Activated T-helper 1 cell treated with Interleukin-2 at 50 U/mL for 16 hours (primary cell): Measurements from ENCODE around the gene KREMEN1.

ENCODE experiments used
- DNase-seq: peaks from one replicate; pipeline ENCODE4 v3.0.0-alpha.2; 2020; ENCODE audit warnings: low read depth

The KREMEN1 gene

DNA sequence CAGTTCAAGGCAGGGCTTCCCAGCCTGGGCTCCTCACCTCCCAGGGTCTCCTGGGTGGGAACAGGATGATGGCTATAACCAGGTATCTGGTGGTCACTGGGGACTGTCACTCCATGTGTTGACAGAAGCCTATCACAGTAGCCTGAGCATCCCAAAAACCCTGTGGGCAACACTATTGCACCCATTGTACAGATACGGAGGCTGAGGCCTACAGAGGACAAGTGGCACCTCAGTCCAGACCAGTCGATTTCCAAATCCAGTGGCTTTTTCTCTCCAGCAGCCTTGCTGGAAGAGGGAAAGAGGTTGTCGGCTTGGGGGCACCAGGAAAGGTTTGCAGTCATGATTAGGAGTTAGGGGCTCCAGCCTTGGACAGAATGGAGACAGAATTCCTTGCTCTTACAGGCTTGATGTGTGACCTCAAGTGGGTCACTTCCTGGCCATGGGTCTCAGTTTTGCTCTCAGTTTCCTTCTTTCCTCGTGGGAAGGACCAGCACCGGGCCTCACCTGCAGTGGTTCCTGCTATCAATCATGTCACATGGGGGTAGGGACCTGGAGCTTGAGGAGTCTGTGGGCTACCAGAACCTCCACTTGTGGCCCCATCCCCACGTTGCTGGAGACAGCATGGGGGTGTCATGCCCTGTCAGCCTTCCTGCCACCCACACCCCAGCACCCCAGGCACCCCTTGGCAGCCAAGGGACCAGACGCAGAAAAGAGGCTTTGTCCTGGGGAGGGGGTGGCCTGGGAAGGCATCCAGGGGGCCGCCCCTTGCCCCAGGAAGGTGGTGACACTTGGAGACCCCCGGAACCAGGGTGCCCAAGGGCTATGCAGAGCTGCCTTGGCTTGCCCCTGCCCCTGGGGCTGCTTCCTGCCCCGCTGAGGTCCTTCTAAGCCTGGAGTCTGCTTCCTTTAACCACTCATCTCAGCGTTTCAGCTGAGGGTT is 135.0 kb downstream of the KREMEN1 start:
- DNase-seq: no peak

GRCh38 chr22:29208502-29208862 is 135.6 kb downstream of the KREMEN1 start:
- DNase-seq: no peak

DNA sequence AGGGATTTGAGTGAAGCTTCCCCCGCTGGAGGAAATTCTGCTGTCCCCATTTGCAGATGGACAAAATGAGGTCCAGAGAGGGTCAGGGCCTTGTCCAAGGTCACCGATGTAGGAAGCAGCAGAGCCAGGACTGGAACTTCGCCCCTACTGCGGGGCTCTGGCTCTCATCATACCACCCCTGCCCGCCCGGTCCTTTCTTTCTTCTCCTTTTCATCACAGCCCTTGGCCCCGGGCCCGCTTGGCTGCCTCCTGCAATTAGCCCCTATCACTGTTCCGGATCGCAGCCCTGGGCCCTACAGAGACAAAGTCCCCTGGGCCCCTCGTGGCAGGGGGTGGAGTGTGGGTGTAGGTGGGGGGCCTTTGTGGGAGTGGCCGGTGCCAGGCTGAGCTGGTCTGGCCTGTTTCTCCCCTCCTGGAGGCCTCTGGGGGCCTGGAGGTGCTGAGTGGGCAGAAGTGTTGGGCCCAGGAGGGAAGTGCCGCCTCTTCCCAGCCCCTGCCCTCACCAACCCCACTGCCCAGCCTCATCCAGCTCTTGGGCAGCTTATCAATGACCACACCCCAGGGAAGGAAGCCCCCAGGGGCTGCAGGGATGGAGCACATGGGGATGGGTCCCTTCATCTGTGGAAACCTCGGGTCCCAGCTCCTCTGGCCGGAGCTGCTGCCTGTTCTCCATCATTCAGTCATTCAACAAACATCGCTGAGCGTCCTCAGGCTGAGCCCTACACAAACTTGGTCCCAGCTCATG is 136.2 kb downstream of the KREMEN1 start:
- DNase-seq: no peak

- no peak for DNase-seq
Measured at GRCh38 chr22:29209624-29209929, 136.7 kb downstream of the KREMEN1 start.

DNA sequence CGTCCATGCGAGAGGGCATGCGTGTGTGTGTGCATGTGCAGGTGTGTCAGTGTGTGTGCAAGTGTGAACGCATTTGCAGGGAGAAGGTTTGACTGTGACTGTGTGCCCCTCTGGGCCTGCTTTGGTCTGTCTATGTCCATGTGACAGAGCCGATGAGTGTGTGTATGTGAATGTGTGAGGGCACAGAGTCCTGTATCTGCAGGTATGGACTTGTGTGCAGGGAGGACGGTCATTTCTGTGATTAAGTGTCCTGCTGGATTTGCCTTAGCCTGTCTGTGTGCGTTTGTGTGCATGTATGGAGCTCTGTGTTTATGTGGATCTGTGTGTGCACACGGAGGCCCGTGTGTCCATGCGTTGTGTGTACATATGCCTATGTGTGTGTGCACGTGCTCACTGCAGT is 138.2 kb downstream of the KREMEN1 start:
- no peak for DNase-seq

DNA sequence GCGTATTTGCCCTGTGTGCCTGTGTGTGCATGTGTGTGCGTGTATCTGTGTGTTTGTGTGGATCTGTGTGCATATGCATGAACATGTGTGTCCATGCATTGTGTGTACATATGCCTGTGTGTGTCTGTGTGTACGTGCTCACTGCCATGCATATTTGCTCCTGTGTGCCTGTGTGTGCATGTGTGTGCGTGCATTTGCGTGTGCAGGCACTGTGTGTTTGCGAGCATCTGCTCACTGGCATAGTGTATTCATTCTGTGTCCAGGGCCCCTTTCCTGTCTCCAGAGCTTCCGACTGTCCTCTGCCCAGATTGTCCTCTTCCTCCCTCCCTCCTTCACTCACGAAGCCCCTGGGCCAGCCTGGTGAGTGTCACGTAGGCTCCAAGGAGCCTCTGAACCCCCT is 138.6 kb downstream of the KREMEN1 start:
- no peak for DNase-seq

- DNase-seq: no peak
Measured at GRCh38 chr22:29212743-29213142, 139.9 kb downstream of the KREMEN1 start.

GRCh38 chr22:29213493-29213892 is 140.7 kb downstream of the KREMEN1 start:
- DNase-seq: no peak

- no peak for DNase-seq
Measured at GRCh38 chr22:29214232-29214631, 141.4 kb downstream of the KREMEN1 start.

DNA sequence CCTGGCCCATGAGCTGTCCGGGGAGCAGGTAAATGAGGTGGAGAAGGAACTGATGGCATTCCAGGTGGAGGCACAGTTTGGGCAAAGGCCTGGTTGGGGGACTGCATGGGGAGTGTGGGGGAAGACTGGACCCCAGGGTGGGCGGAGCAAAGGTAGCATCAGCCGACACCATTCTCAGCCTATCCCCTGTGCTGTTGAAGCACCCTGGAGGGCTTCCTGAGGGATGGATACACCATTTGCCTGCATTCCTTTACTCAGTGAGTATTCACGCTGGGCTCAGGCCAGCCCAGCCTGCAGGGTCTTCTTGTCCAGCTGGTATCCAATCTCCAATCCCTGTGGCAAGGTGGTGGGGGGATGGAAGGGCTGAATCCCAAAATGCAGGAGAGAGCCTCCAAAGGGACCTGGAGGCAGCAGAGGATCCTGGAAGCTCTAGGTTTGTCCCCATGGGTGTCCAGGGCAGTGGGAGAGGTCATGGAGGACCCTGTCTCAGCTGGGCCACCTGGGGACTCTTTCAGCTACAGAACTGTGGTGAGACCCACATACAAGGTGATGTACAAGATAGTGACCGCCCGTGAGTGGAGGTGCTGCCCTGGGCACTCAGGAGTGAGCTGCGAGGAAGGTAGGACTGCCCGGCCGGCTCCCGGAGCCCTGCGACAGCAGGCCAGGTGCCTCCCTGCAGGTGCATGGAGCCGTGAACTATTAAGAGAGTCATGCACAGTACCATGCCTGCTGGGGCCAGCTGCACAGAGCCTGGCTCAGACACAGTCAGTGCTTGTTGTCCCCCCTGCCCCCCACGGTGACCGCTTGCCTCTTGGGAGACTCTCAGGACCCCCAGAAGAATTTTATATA is 142.4 kb downstream of the KREMEN1 start:
- DNase-seq: no peak

DNA sequence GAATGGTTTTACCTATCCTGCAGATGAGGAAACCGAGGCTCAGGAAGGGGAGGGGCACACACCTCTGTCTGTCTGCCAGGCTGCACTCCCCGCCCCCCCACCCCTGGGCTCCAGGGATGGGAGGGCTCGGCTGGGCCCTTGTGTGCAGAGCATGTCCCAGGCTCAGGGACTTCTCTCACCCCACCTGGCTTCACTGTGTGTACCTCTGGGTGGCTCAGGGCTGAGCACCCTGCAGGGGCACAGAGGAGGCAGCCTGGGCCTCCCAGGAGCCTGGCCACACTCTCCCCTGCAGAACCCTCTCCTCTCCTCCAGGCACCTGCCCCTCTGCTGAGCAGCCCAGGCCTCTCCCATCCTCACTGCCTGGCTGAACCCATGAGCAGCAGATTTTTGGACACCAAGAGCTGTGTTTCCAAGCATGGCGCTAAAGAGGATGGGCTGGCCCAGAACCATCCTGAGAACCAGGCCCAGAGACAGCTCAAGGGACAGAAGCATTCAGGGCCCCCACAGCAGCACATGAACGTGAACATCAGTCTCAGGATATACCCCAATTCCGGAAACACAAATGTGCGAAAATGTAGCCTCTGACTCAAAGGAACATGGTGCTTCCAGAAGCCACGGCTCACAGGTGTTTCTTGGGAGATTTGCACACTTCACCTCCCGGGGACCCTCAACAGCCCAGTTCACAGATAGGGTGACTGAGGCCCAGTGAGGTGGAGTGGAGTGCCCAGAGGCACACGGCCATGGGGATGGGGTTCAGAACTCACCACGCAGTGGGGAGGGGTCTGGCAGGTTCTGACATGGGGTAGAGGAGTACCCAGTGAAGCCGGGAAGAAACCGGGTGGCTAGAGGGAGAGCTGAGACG is 143.4 kb downstream of the KREMEN1 start:
- DNase-seq: no peak

DNA sequence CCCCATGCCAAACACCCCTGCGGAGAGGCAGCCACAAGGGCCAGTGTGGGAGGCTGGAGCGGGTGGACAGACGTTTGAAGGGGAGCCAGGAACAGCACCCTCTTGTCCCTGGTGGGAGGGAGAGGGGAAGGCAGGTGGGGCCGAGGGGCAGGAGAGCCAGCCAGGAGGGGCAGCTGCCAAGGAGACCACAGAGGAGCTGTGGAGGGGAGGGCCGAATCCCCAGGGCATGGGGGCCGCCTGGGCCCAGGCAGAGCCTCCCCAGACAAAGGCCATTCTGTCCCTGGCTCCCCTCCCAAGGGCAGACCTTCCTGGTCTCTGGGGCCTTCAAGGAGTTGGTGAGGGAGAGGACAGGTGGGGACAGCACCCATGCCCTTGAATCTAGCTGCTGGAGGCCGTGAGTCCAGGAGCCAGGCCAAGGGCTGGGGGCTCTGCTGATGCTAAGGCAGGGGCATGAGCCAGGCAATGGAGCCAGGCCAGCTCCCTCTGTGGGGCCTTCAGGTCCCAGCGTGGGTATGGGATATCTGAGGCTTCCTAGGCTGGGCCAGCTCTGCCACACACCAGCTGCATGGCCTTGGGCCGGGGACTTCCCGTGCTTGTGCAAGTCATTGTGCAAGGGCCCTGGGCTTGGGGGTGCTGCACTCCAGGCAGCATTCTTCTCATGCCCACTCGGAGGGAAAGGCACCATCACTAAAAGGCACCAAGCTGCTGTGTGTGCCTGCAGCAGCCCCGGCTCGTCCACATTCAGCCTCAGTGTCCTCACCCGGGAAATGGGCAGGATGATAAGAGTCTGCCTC is 144.2 kb downstream of the KREMEN1 start:
- DNase-seq: no peak
